Measurements from ENCODE around the gene PIK3R6. TPM values are rescaled to one million over a fixed set of nuclear protein-coding genes. Genes with fewer than 3 reads are reported as not detected.

PIK3R6 gene, protein sequence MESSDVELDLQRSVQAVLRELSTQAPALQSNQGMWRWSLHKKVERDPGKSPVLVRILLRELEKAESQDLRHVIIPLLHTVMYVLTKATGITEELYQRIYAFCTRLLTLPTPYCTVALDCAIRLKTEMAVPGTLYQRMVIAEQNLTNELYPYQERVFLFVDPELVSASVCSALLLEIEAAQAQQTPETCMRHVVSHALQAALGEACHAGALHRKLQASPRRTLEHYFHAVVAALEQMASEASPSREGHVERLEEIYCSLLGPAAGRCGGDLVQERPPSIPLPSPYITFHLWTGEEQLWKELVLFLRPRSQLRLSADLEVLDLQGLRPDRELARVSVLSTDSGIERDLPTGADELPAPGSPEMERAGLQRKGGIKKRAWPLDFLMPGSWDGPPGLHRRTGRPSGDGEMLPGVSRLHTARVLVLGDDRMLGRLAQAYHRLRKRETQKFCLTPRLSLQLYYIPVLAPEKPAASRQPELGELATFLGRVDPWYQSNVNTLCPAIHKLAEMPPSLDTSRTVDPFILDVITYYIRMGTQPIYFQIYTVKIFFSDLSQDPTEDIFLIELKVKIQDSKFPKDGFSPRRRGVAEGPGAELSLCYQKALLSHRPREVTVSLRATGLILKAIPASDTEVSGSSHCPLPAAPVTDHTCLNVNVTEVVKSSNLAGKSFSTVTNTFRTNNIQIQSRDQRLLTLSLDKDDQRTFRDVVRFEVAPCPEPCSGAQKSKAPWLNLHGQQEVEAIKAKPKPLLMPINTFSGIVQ
- total RNA-seq (2014; rRNA removed; shearing (Covaris generic)) (under 0.01 and 0.43 TPM in 2 replicates), polyA plus RNA-seq (2016; fragmentation: Nextera tagmentation; extraction: Ambion mirVana) (0.46 and 0.63 TPM in 2 replicates)

GRCh38 chr17:8867361-8867981 is at the start of gene PIK3R6:
Gene PIK3R6 (minus strand): TSS chr17:8867674. CDS start chr17:8849794, 17,880 bp downstream.
- Histone ChIP-seq H3K79me2 (ENCODE audit: insufficient read depth) (no peaks in the 10 kb centered on the region), H3K4me1 (ENCODE audit: insufficient read depth) (no peaks in the 10 kb centered on the region), H3K9ac (no peak within 1 kb of the TSS), H3K4me2 (ENCODE audit: unreplicated experiment) (no peak within 1 kb of the TSS), H2AFZ (no peak within 1 kb of the TSS), H3K9me2 (ENCODE audit: insufficient read depth) (no peaks in the 10 kb centered on the region), H3K27ac (no peak within 1 kb of the TSS), H3K4me3 (no peak within 1 kb of the TSS), H4K20me1 (ENCODE audit: insufficient read depth) (no peaks in the 10 kb centered on the region), H3K9me3 (ENCODE audit: low read depth) (no peaks in the 10 kb centered on the region), H3F3A (ENCODE audit: insufficient read depth) (no peaks in the 10 kb centered on the region), H3K36me3 (ENCODE audit: low read depth) (no peaks in the 10 kb centered on the region), H3K27me3 (replicated peaks; ENCODE audit: insufficient read depth) (no peaks in the 10 kb centered on the region)
- TF ChIP-seq EZH2 (IDR thresholded peaks at IDR 0.05; ENCODE audit: insufficient read depth, poor library complexity, severe bottlenecking) (no peak), EZH2phosphoT487 (IDR thresholded peaks at IDR 0.05; ENCODE audit: insufficient read depth, low read depth) (no peak)
- WGBS, 2 experiments (ENCODE audit: low coverage in 1 of 2, low lambda C conversion rate in 2 of 2, missing lambda C conversion rate in 2 of 2): 47 to 51% methylated on average over 10 to 12 of the region's 12 CpGs
- in situ Hi-C loops (cut with MboI): no loop called here
- DNase-seq: no peak

DNA sequence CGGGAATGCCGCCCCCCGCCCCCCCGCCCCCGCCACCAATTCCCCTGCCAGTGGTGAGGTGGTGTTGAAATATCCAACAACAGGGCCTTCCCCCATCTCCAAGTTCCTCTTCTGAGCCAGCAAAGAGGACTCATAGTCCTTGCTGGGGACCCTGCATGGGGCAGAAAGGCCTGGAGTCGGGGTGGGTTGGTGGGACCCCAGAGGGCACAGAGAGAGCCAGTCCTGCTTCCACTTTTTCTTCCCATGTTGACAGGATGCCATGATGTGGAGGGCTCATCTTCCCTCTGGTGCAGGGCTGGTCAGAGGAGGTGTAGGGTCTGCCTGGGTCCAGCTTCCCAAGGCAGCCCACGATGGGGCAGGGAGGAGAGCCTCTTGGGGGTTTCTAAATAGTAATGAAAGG is 49.0 kb upstream of the PIK3R6 start:
- Histone ChIP-seq H3K4me1 (ENCODE audit: insufficient read depth) (peaks cover 14% of the 10 kb centered on the region), H3K9me3 (ENCODE audit: low read depth) (peaks cover 3% of the 10 kb centered on the region), H3K9ac (no peak overlapping the region), H3K36me3 (ENCODE audit: low read depth) (no peaks in the 10 kb centered on the region), H3K27me3 (replicated peaks; ENCODE audit: insufficient read depth) (no peaks in the 10 kb centered on the region), H4K20me1 (ENCODE audit: insufficient read depth) (no peaks in the 10 kb centered on the region), H2AFZ (no peak overlapping the region), H3K9me2 (ENCODE audit: insufficient read depth) (no peaks in the 10 kb centered on the region), H3K79me2 (ENCODE audit: insufficient read depth) (no peaks in the 10 kb centered on the region), H3K4me2 (ENCODE audit: unreplicated experiment) (no peak overlapping the region), H3F3A (ENCODE audit: insufficient read depth) (no peaks in the 10 kb centered on the region), H3K27ac (no peak overlapping the region), H3K4me3 (no peak overlapping the region)
- no peak for DNase-seq
- TF ChIP-seq EZH2phosphoT487 (IDR thresholded peaks at IDR 0.05; ENCODE audit: insufficient read depth, low read depth) (no peak), EZH2 (IDR thresholded peaks at IDR 0.05; ENCODE audit: insufficient read depth, poor library complexity, severe bottlenecking) (no peak)
- in situ Hi-C loops (cut with MboI): no loop called here
- 68 to 76% methylated on average over 7 of the region's 7 CpGs for WGBS, 2 experiments (ENCODE audit: low coverage in 1 of 2, low lambda C conversion rate in 2 of 2, missing lambda C conversion rate in 2 of 2)

DNA sequence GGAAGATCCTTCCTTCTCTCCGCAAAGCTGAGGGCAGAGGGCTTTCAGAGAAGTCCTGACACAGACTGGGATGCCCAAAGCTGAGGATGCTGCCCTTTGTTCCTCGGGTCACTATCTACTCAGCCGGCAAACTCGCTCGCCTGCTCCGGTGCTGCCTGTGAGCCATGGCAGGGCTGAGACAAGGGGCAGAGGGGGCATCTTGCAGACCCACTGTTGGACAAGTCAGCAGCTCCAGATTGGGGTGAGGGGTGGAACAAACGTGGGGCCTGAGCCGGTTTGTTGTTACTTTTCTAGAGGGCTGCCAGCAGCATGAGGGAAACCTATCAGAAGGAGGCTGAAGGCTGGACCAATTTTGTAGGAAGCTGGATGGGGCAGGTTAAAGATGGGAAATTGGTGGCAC is 47.1 kb upstream of the PIK3R6 start:
- Histone ChIP-seq H4K20me1 (ENCODE audit: insufficient read depth) (no peaks in the 10 kb centered on the region), H3F3A (ENCODE audit: insufficient read depth) (no peaks in the 10 kb centered on the region), H3K9ac (no peak overlapping the region), H3K9me2 (ENCODE audit: insufficient read depth) (no peaks in the 10 kb centered on the region), H3K27ac (no peak overlapping the region), H3K36me3 (ENCODE audit: low read depth) (no peaks in the 10 kb centered on the region), H3K4me2 (ENCODE audit: unreplicated experiment) (no peak overlapping the region), H3K4me1 (ENCODE audit: insufficient read depth) (peaks cover 14% of the 10 kb centered on the region), H2AFZ (no peak overlapping the region), H3K4me3 (no peak overlapping the region), H3K79me2 (ENCODE audit: insufficient read depth) (no peaks in the 10 kb centered on the region), H3K27me3 (replicated peaks; ENCODE audit: insufficient read depth) (peaks cover 6% of the 10 kb centered on the region), H3K9me3 (ENCODE audit: low read depth) (peaks cover 3% of the 10 kb centered on the region)
- TF ChIP-seq EZH2 (IDR thresholded peaks at IDR 0.05; ENCODE audit: insufficient read depth, poor library complexity, severe bottlenecking): no peak
- TF ChIP-seq EZH2phosphoT487 (IDR thresholded peaks at IDR 0.05; ENCODE audit: insufficient read depth, low read depth): no peak
- in situ Hi-C loops (cut with MboI): no loop called here
- 82 to 83% methylated on average over 8 of the region's 8 CpGs for WGBS, 2 experiments (ENCODE audit: low coverage in 1 of 2, low lambda C conversion rate in 2 of 2, missing lambda C conversion rate in 2 of 2)
- DNase-seq: no peak

DNA sequence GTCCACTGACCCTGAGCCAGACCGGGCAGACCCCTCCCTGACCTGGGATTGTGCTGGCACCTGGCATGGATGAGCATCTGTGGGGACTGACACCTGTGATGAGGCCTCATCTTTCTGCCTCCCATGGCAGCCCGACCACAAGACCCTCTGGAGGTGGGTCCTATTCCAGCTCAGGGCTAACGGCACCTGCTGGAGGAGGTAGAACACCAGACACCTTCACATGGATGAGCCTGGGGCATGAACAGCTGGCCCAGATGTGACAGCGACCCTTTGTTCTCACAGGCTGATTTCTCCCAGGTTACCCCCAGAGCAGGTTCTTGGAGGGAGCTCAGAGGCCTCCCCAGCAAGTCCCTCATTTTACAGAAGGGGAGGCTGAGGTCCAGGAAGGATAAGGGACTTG is 46.4 kb upstream of the PIK3R6 start:
- Histone ChIP-seq H3K4me3 (no peak overlapping the region), H2AFZ (no peak overlapping the region), H4K20me1 (ENCODE audit: insufficient read depth) (no peaks in the 10 kb centered on the region), H3K36me3 (ENCODE audit: low read depth) (no peaks in the 10 kb centered on the region), H3K9ac (no peak overlapping the region), H3F3A (ENCODE audit: insufficient read depth) (no peaks in the 10 kb centered on the region), H3K27ac (no peak overlapping the region), H3K4me2 (ENCODE audit: unreplicated experiment) (no peak overlapping the region), H3K9me3 (ENCODE audit: low read depth) (peaks cover 3% of the 10 kb centered on the region), H3K27me3 (replicated peaks; ENCODE audit: insufficient read depth) (peaks cover 8% of the 10 kb centered on the region), H3K79me2 (ENCODE audit: insufficient read depth) (no peaks in the 10 kb centered on the region), H3K4me1 (ENCODE audit: insufficient read depth) (peaks cover 14% of the 10 kb centered on the region), H3K9me2 (ENCODE audit: insufficient read depth) (no peaks in the 10 kb centered on the region)
- no peak for TF ChIP-seq EZH2 (IDR thresholded peaks at IDR 0.05; ENCODE audit: insufficient read depth, poor library complexity, severe bottlenecking)
- no peak for TF ChIP-seq EZH2phosphoT487 (IDR thresholded peaks at IDR 0.05; ENCODE audit: insufficient read depth, low read depth)
- no peak for DNase-seq
- in situ Hi-C loops (cut with MboI): no loop called here
- 82 to 87% methylated on average over 4 of the region's 4 CpGs for WGBS, 2 experiments (ENCODE audit: low coverage in 1 of 2, low lambda C conversion rate in 2 of 2, missing lambda C conversion rate in 2 of 2)
